ENCODE data around the gene ENPP1.

- TF ChIP-seq, protein P1, sequence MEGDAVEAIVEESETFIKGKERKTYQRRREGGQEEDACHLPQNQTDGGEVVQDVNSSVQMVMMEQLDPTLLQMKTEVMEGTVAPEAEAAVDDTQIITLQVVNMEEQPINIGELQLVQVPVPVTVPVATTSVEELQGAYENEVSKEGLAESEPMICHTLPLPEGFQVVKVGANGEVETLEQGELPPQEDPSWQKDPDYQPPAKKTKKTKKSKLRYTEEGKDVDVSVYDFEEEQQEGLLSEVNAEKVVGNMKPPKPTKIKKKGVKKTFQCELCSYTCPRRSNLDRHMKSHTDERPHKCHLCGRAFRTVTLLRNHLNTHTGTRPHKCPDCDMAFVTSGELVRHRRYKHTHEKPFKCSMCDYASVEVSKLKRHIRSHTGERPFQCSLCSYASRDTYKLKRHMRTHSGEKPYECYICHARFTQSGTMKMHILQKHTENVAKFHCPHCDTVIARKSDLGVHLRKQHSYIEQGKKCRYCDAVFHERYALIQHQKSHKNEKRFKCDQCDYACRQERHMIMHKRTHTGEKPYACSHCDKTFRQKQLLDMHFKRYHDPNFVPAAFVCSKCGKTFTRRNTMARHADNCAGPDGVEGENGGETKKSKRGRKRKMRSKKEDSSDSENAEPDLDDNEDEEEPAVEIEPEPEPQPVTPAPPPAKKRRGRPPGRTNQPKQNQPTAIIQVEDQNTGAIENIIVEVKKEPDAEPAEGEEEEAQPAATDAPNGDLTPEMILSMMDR (conservative IDR thresholded peaks at IDR 0.05 in 1 of 2, IDR thresholded peaks at IDR 0.05 in 1 of 2; ENCODE audit: extremely low read depth in 1 of 2, insufficient read depth in 1 of 2, low read depth in 1 of 2, low read length in 2 of 2) = no peak
- TF ChIP-seq EZH2 (IDR thresholded peaks at IDR 0.05; ENCODE audit: borderline replicate concordance, low read length) = no peak
These were observed 46.6 kb upstream of the ENPP1 start for GRCh38 chr6:131761060-131761761.
